ENCODE measurements around the gene SUSD3.

The SUSD3 gene

GRCh38 chr9:93077367-93077766 lies 18.9 kb downstream of the SUSD3 start:
- no peak for DNase-seq (ENCODE audit: low read depth)

GRCh38 chr9:93077811-93078210 lies 19.3 kb downstream of the SUSD3 start:
- no peak for DNase-seq (ENCODE audit: low read depth)

GRCh38 chr9:93079371-93079770 lies 20.9 kb downstream of the SUSD3 start:
- no peak for DNase-seq (ENCODE audit: low read depth)

GRCh38 chr9:93080406-93080805 lies 21.9 kb downstream of the SUSD3 start:
- DNase-seq (ENCODE audit: low read depth) = no peak

GRCh38 chr9:93081081-93081529 lies 22.6 kb downstream of the SUSD3 start:
- no peak for DNase-seq (ENCODE audit: low read depth)

- DNase-seq (ENCODE audit: low read depth) = peak; percentile 80
Measured at GRCh38 chr9:93081931-93082330, 23.4 kb downstream of the SUSD3 start.

GRCh38 chr9:93082841-93083411 lies 24.4 kb downstream of the SUSD3 start:
- DNase-seq (ENCODE audit: low read depth) = no peak

GRCh38 chr9:93083592-93084470 lies 25.3 kb downstream of the SUSD3 start:
- no peak for DNase-seq (ENCODE audit: low read depth)

- DNase-seq (ENCODE audit: low read depth) = no peak
Measured at GRCh38 chr9:93084471-93084881, 26.0 kb downstream of the SUSD3 start.

- DNase-seq (ENCODE audit: low read depth) = no peak
Measured at GRCh38 chr9:93085676-93086075, 27.2 kb downstream of the SUSD3 start.

GRCh38 chr9:93086447-93087224 lies 28.1 kb downstream of the SUSD3 start:
- DNase-seq (ENCODE audit: low read depth) = no peak

GRCh38 chr9:93087971-93088655 lies 29.6 kb downstream of the SUSD3 start:
- no peak for DNase-seq (ENCODE audit: low read depth)

GRCh38 chr9:93088656-93089015 lies 30.1 kb downstream of the SUSD3 start:
- DNase-seq (ENCODE audit: low read depth) = no peak

- no peak for DNase-seq (ENCODE audit: low read depth)
Measured at GRCh38 chr9:93089024-93089423, 30.5 kb downstream of the SUSD3 start.

GRCh38 chr9:93089481-93089991 lies 31.0 kb downstream of the SUSD3 start:
- DNase-seq (ENCODE audit: low read depth) = no peak

GRCh38 chr9:93090091-93090655 lies 31.7 kb downstream of the SUSD3 start:
- no peak for DNase-seq (ENCODE audit: low read depth)

- no peak for DNase-seq (ENCODE audit: low read depth)
Measured at GRCh38 chr9:93091056-93091452, 32.6 kb downstream of the SUSD3 start.

- peak; percentile 96 for DNase-seq (ENCODE audit: low read depth)
Measured at GRCh38 chr9:93091453-93092081, 33.1 kb downstream of the SUSD3 start.

- no peak for DNase-seq (ENCODE audit: low read depth)
Measured at GRCh38 chr9:93092251-93092991, 33.9 kb downstream of the SUSD3 start.

- no peak for DNase-seq (ENCODE audit: low read depth)
Measured at GRCh38 chr9:93093127-93093876, 34.8 kb downstream of the SUSD3 start.

All from iris pigment epithelial cell (primary cell).